PFSK-1 (cell line): ENCODE results near the gene LYRM2.

ENCODE experiments used
- FOXP2 ChIP-seq: optimal IDR thresholded peaks from 2 replicates; pipeline ENCODE3; 2011; ENCODE audit warnings: borderline replicate concordance, control low read depth, inconsistent platforms; ENCODE audit not compliant: insufficient read depth; ENCODE audit errors: extremely low read length, extremely low read depth
- POLR2AphosphoS5 ChIP-seq: IDR thresholded peaks from 2 replicates; pipeline ENCODE4 v1.6.1; 2012; ENCODE audit warnings: low read depth, mild to moderate bottlenecking, control low read depth, low read length, moderate library complexity
- SIN3A ChIP-seq: IDR thresholded peaks from 2 replicates; pipeline ENCODE4 v1.6.1; 2012; ENCODE audit warnings: mild to moderate bottlenecking, low read length, moderate library complexity, borderline replicate concordance; ENCODE audit not compliant: insufficient read depth
- TAF1 ChIP-seq: IDR thresholded peaks from 2 replicates; pipeline ENCODE4 v1.6.1; 2012; ENCODE audit warnings: low read length, control low read depth, borderline replicate concordance; ENCODE audit not compliant: insufficient read depth
- TF ChIP-seq, protein P1 (sequence below), 2 experiments: IDR thresholded peaks; 2 replicates each; pipeline versions ENCODE4 v1.6.1 to v1.8.0; 2011 to 2012; ENCODE audit warnings: low read depth in 2 of 2, low read length in 2 of 2, control low read depth in 1 of 2, inconsistent platforms in 1 of 2, mild to moderate bottlenecking in 1 of 2, moderate library complexity in 1 of 2; ENCODE audit not compliant: insufficient read depth in 1 of 2

The LYRM2 gene

GRCh38 chr6:89528866-89529265 is 109.7 kb downstream of the LYRM2 start:
- TF ChIP-seq, protein P1, sequence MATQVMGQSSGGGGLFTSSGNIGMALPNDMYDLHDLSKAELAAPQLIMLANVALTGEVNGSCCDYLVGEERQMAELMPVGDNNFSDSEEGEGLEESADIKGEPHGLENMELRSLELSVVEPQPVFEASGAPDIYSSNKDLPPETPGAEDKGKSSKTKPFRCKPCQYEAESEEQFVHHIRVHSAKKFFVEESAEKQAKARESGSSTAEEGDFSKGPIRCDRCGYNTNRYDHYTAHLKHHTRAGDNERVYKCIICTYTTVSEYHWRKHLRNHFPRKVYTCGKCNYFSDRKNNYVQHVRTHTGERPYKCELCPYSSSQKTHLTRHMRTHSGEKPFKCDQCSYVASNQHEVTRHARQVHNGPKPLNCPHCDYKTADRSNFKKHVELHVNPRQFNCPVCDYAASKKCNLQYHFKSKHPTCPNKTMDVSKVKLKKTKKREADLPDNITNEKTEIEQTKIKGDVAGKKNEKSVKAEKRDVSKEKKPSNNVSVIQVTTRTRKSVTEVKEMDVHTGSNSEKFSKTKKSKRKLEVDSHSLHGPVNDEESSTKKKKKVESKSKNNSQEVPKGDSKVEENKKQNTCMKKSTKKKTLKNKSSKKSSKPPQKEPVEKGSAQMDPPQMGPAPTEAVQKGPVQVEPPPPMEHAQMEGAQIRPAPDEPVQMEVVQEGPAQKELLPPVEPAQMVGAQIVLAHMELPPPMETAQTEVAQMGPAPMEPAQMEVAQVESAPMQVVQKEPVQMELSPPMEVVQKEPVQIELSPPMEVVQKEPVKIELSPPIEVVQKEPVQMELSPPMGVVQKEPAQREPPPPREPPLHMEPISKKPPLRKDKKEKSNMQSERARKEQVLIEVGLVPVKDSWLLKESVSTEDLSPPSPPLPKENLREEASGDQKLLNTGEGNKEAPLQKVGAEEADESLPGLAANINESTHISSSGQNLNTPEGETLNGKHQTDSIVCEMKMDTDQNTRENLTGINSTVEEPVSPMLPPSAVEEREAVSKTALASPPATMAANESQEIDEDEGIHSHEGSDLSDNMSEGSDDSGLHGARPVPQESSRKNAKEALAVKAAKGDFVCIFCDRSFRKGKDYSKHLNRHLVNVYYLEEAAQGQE (IDR thresholded peaks at IDR 0.05; ENCODE audit: insufficient read depth in 1 of 2, low read depth in 2 of 2, low read length in 2 of 2) = no peak
- TF ChIP-seq POLR2AphosphoS5 (no peak), TAF1 (no peak), SIN3A (no peak), FOXP2 (no peak)

DNA sequence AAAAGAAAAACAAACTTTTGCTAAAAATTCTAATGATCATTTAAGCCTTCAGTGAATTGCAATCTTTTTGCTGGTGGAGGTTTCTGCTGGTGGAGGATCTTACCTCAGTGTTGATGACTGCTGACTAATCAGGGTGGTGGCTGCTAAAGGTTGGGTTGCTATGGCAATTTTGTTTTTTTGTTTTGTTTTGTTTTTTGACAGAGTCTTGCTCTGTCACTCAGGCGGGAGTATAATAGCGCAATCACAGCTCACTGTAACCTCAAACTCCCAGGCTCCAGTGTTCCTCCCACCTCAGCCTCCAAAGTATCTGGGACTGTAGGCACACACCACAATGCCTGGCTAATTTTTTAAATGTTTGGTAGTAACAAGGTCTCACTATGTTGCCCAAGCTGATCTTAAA is 110.9 kb downstream of the LYRM2 start:
- TF ChIP-seq, protein P1 (IDR thresholded peaks at IDR 0.05; ENCODE audit: insufficient read depth in 1 of 2, low read depth in 2 of 2, low read length in 2 of 2) = no peak
- no peak for TF ChIP-seq SIN3A
- no peak for TF ChIP-seq TAF1
- TF ChIP-seq POLR2AphosphoS5 = no peak
- no peak for TF ChIP-seq FOXP2

- TF ChIP-seq SIN3A (no peak), FOXP2 (no peak), POLR2AphosphoS5 (no peak), TAF1 (no peak)
- TF ChIP-seq, protein P1 (IDR thresholded peaks at IDR 0.05; ENCODE audit: insufficient read depth in 1 of 2, low read depth in 2 of 2, low read length in 2 of 2) = no peak
Measured at GRCh38 chr6:89526563-89526869, 112.0 kb downstream of the LYRM2 start.

DNA sequence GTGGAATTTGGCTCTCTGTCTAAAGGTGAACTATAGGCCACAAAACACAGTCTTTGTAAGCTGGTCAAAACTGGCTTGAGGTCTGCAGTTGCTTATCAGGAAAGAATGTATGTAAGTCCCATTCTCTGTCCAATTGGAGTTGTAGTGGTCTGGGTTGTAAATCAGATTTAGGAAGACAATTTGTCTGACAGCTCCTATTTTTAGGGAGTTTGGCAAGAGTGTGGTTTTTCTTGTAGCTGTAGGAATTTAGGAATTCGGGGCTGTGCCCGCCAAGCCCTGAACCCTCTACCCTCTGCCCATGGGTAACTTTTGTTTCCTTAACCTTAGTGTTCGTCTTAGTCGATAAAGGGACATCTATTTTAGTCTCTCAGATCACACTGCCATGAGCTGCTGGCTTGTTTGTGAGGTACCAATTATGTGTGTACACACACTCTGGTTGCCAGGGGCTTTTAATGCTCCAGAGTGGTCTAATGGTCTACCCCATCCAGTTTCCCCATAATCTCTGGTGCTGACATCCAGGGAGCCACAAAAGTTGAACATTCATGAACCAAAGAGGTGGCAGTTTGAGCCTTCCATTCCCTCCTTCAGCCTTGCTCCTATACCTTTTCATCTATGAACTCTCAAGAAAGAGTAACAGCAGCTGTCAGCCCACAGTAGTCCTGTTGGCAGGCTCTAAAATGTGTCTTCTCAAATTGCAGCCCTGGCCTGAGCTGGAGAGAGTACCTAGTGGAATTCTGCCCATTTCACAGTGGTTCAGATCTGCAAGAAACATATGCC is 112.6 kb downstream of the LYRM2 start:
- TF ChIP-seq FOXP2 (no peak), POLR2AphosphoS5 (no peak), SIN3A (no peak), TAF1 (no peak)
- TF ChIP-seq, protein P1 (IDR thresholded peaks at IDR 0.05; ENCODE audit: insufficient read depth in 1 of 2, low read depth in 2 of 2, low read length in 2 of 2) = no peak

DNA sequence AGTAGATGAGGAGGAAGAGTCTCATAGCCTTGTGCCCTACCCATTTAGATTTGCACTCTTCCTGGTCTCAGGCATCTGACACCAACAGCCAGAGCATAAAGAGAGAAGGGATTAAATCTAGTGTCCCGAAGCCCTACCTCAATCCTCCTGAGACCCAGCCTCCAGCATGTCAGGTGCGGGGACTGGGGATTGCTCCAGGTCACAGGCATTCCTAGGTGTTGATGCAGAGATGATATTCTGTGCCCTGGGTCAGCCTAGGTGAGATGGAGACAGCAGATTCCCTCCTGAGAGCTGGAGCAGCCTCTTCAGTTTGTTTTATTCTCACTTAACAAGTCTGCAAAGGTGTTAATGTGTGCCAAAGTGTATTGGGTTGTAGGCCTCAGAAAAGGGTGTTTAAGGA is 115.8 kb downstream of the LYRM2 start:
- no peak for TF ChIP-seq FOXP2
- TF ChIP-seq TAF1 = no peak
- TF ChIP-seq, protein P1 (IDR thresholded peaks at IDR 0.05; ENCODE audit: insufficient read depth in 1 of 2, low read depth in 2 of 2, low read length in 2 of 2) = no peak
- TF ChIP-seq SIN3A = no peak
- TF ChIP-seq POLR2AphosphoS5 = no peak
